Erythroblast (primary cell): ENCODE measurements around the gene MARCHF2.

Experiments
- GATA1 ChIP-seq: IDR thresholded peaks from 2 replicates; pipeline ENCODE4 v1.6.1; 2011; ENCODE audit warnings: low read depth, mild to moderate bottlenecking, control low read depth, low read length, moderate library complexity
- POLR2A ChIP-seq: IDR thresholded peaks from 2 replicates; pipeline ENCODE4 v1.6.1; 2011; ENCODE audit warnings: mild to moderate bottlenecking, low read length

- TF ChIP-seq POLR2A: no peak
- no peak for TF ChIP-seq GATA1
Measured at GRCh38 chr19:8438236-8438635, 25.1 kb downstream of the MARCHF2 start.
